Type B pancreatic cell (in vitro differentiated cells): ENCODE results near the gene MRPL27. TPM values are rescaled to one million over a fixed set of nuclear protein-coding genes. Genes with fewer than 3 reads are reported as not detected.
"Not testable (repeated sequence)": the region's sequence is repeated elsewhere in the genome, so short reads cannot be mapped to it uniquely, and the experiment has no call there.

Experiments
- DNase-seq: peaks from one replicate; pipeline ENCODE4 v3.0.0; 2021; ENCODE audit warnings: mixed read lengths; ENCODE audit not compliant: unreplicated experiment; ENCODE audit errors: extremely low spot score
- H3K27ac Mint-ChIP-seq: 2 replicates; pipeline ENCODE4 v1.8.0; 2021; ENCODE audit warnings: mild to moderate bottlenecking, mixed read lengths
- H3K27me3 Mint-ChIP-seq: 2 replicates; pipeline ENCODE4 v1.8.0; 2021; ENCODE audit warnings: mixed read lengths
- H3K36me3 Mint-ChIP-seq: 2 replicates; pipeline ENCODE4 v1.8.0; 2021; ENCODE audit warnings: mixed read lengths
- H3K4me1 Mint-ChIP-seq: one replicate; pipeline ENCODE4 v1.8.0; 2021; ENCODE audit warnings: mixed read lengths; ENCODE audit not compliant: unreplicated experiment
- H3K4me3 Mint-ChIP-seq: 2 replicates; pipeline ENCODE4 v1.8.0; 2021; ENCODE audit warnings: mild to moderate bottlenecking, mixed read lengths
- H3K9me3 Mint-ChIP-seq: 2 replicates; pipeline ENCODE4 v1.8.0; 2021; ENCODE audit warnings: mixed read lengths
- CTCF ChIP-seq: fragments of 200-600 bp; sonication (generic); conservative IDR thresholded peaks from 2 replicates; pipeline ENCODE4 v1.5.0; 2021; ENCODE audit warnings: antibody characterized with exemption, mild to moderate bottlenecking
- total RNA-seq: library from RNA; stranded (reverse); gene quantifications from 2 replicates; pipeline ENCODE4 v1.2.1, GENCODE V29; 2021; ENCODE audit warnings: low replicate concordance

Gene MRPL27
- total RNA-seq, 1 donor from 2014 or later = 66.6 TPM

- peaks cover 7% of the 10 kb centered on the region for H3K9me3 Mint-ChIP-seq
- DNase-seq = no peak
- no peaks in the 10 kb centered on the region for H3K27me3 Mint-ChIP-seq
- H3K4me3 Mint-ChIP-seq = no peak overlapping the region
- H3K27ac Mint-ChIP-seq = no peak overlapping the region
- H3K4me1 Mint-ChIP-seq = peaks cover 5% of the 10 kb centered on the region
- H3K36me3 Mint-ChIP-seq = peaks cover 5% of the 10 kb centered on the region
- TF ChIP-seq CTCF = no peak
Observed at GRCh38 chr17:50414808-50415207, 41.8 kb upstream of the MRPL27 start.

- Mint-ChIP-seq H3K4me3 (no peak overlapping the region), H3K36me3 (no peaks in the 10 kb centered on the region), H3K4me1 (no peaks in the 10 kb centered on the region), H3K27ac (no peak overlapping the region), H3K27me3 (no peaks in the 10 kb centered on the region), H3K9me3 (no peaks in the 10 kb centered on the region)
- no peak for DNase-seq
- TF ChIP-seq CTCF = no peak
Observed at GRCh38 chr17:50412188-50412732, 39.3 kb upstream of the MRPL27 start.

GRCh38 chr17:50407921-50408320 is 34.9 kb upstream of the MRPL27 start:
- Mint-ChIP-seq H3K36me3 (no peaks in the 10 kb centered on the region), H3K9me3 (no peaks in the 10 kb centered on the region), H3K4me3 (no peak overlapping the region), H3K4me1 (no peaks in the 10 kb centered on the region), H3K27ac (no peak overlapping the region), H3K27me3 (peaks cover 18% of the 10 kb centered on the region)
- TF ChIP-seq CTCF = no peak
- no peak for DNase-seq

- Mint-ChIP-seq H3K27me3 (peaks cover 18% of the 10 kb centered on the region), H3K27ac (no peak overlapping the region), H3K36me3 (no peaks in the 10 kb centered on the region), H3K9me3 (no peaks in the 10 kb centered on the region), H3K4me1 (no peaks in the 10 kb centered on the region), H3K4me3 (no peak overlapping the region)
- no peak for TF ChIP-seq CTCF
- no peak for DNase-seq
Observed at GRCh38 chr17:50406578-50406977, 33.6 kb upstream of the MRPL27 start.

GRCh38 chr17:50405351-50405750 is 32.4 kb upstream of the MRPL27 start:
- H3K9me3 Mint-ChIP-seq, DNase-seq, H3K36me3 Mint-ChIP-seq, H3K4me3 Mint-ChIP-seq, H3K27ac Mint-ChIP-seq, H3K4me1 Mint-ChIP-seq: not testable (repeated sequence)
- peaks cover 18% of the 10 kb centered on the region for H3K27me3 Mint-ChIP-seq

- Mint-ChIP-seq H3K4me3 (peak overlapping the region; percentile 47), H3K4me1 (peaks cover 20% of the 10 kb centered on the region), H3K36me3 (peaks cover 12% of the 10 kb centered on the region)
- H3K27me3 Mint-ChIP-seq, H3K9me3 Mint-ChIP-seq, H3K27ac Mint-ChIP-seq, DNase-seq: not testable (repeated sequence)
Observed at GRCh38 chr17:50399591-50399990, 26.6 kb upstream of the MRPL27 start.

GRCh38 chr17:50398672-50399071 is 25.7 kb upstream of the MRPL27 start:
- DNase-seq = not testable (repeated sequence)

More at GRCh38 chr17:50398672-50399071, 25.7 kb upstream of the MRPL27 start:
- not testable (repeated sequence) for H3K27me3 Mint-ChIP-seq, H3K9me3 Mint-ChIP-seq
- H3K4me1 Mint-ChIP-seq = peaks cover 20% of the 10 kb centered on the region
- peaks cover 15% of the 10 kb centered on the region for H3K36me3 Mint-ChIP-seq
- peak overlapping the region; percentile 62 for H3K4me3 Mint-ChIP-seq
- peak overlapping the region; percentile 7 for H3K27ac Mint-ChIP-seq
